Hematopoietic multipotent progenitor cell treated with erythropoietin and hydrocortisone succinate and interleukin-3 and kit ligand, for 15 days (in vitro differentiated cells): ENCODE results near the gene ARPC3.
A peak's percentile ranks its signal among the peaks of the same experiment; 100 is the strongest.
"Not testable (repeated sequence)": the region's sequence is repeated elsewhere in the genome, so short reads cannot be mapped to it uniquely, and the experiment has no call there.

Experiments used
- DNase-seq: peaks from one replicate; pipeline ENCODE4 v3.0.0-alpha.2; 2015; ENCODE audit warnings: low spot score

ARPC3 gene

GRCh38 chr12:110417113-110417512 is 33.0 kb downstream of the ARPC3 start:
- DNase-seq: not testable (repeated sequence)

DNA sequence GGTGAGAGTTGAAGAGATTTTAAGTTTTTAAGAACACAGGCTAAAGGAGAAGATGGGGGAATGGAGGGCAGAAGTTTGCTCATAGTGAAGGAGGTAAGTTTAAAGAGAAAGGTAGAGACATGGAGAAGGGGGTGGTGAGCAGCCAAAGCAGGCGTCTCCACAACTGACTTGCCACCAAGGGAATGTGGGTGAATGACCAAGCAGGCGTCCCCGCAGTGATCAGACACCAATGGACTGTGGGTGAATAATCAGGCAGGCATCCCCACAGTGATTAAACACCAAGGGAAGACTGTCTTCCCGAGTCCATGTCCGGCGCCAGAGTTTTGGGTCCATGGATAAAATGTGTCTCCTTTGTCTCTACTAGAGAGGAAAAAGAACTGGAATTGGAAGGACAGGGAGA is 40.1 kb downstream of the ARPC3 start:
- DNase-seq: not testable (repeated sequence)

- DNase-seq: not testable (repeated sequence)
Observed at GRCh38 chr12:110405126-110405662, 44.9 kb downstream of the ARPC3 start.

DNA sequence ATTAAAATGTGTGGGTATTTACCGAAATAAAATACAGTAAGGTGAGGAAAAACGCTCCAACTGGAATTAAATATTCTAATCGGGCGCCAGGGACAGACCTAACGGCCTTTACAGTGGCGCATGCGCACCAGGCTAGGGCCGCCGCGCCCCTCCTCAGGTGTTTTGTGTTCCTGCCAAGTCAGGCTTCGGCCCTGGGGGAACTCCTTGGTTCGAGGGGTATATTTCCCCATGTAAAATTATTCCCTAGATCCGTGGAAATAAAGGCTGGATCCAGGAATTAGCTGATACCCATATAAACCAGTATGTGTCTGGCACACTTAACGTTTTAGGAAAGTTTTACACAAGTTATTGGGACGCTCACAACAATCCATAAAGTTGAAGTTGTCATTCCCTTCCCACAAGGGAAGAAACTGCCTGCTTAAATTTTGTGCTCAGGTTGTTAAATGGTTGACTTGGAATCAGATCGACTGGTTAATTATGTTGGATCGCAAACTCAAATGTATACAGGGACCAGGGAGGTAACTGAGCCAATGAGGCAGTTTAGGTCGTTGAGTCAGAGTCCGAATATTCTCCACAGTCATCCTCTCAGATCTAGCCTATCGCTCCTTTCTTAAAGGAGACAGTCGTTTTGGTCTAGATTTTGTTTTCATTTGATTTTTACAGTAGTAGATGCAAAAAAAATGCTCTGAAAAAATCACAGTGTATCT is 46.0 kb downstream of the ARPC3 start:
- DNase-seq: peak; percentile 90

DNA sequence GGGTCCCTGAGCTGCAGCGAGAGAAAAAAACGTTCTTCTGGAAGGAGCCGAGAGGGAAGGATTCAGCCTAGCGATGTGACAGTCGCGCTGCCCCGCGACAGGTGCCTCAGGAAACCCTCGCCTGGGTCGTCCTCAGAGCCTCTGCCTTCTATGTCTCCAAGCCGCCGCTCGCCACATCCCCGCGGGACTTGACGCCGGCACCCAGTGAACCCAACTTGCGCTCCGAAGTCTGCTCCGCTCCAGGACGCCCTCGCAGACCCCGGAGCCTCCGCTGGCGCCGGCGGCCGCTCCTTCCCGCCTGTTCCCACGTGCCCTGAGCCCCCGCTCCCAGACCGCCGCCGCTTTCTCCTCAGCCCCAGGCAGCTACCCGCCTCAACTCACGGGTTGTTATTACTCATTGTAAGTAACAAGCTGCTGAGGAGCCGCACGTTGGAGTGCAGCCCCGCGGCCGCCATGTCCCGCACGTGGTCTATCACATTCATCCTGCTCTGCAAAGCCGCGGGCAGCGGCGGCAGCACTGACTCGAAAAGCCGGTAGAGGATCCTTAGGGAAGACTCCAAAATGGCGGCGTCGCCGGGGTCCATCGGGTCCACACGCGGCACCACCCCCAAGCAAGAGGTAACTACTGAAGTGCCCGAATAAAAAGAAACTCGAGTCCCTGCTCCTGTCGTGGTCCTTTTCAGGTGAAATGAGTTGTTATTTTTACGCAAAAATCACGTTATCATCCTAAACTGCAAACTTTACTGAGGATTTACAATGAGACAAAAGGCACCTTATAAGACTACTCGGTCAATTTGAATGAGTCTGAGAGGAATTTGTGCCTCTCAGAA is 46.8 kb downstream of the ARPC3 start, which contains the start of gene ANAPC7:
Gene ANAPC7 (minus strand): TSS at position 563 of the 830 bp plus-strand sequence. CDS start 81 bp downstream, at position 482.
- peak; percentile 91 for DNase-seq
